GM12878 (cell line): ENCODE data around the gene SIX5. TPM values are rescaled to one million over a fixed set of nuclear protein-coding genes. Genes with fewer than 3 reads are reported as not detected.

ENCODE experiments used
- ATAC-seq: fragments of 200-7000 bp; cut with Tn5 transposase; 3 replicates; pipeline ENCODE4 v1.9.1; 2020; ENCODE audit warnings: mild to moderate bottlenecking, moderate library complexity
- BruUV-seq: library from RNA; stranded (reverse); fragments of 400-500 nt; replicated peaks from 2 replicates; lab custom pipeline; 2021; lab: Mats Ljungman, UMichigan
- CTCF ChIA-PET: fragments of 300-600 bp; sonication (Branson Sonifier 250); formaldehyde crosslinking; extraction: SDS; loops from one replicate; lab custom pipeline; 2021; ENCODE audit warnings: inconsistent platforms; lab: Yijun Ruan, JAX
- POLR2A ChIA-PET: fragments of 350-600 bp; formaldehyde crosslinking; extraction: SDS; loops from one replicate; lab custom pipeline; 2021; ENCODE audit warnings: inconsistent platforms; lab: Charles Lee
- RAD21 ChIA-PET: fragments of 300-600 bp; sonication (Branson Sonifier 250); formaldehyde crosslinking; loops from one replicate; lab custom pipeline; 2023; ENCODE audit warnings: antibody characterized with exemption; ENCODE audit not compliant: unreplicated experiment; lab: Charles Lee
- SMC1A ChIA-PET: fragments of 300-600 bp; sonication (Branson Sonifier 250); formaldehyde crosslinking; loops from one replicate; lab custom pipeline; 2023; ENCODE audit not compliant: unreplicated experiment, uncharacterized antibody; lab: Charles Lee
- DNase-seq: peaks from one replicate; pipeline ENCODE4 v3.0.0-alpha.2; 2011; ENCODE audit warnings: low read depth, low spot score
- FAIRE-seq: peaks from 3 replicates; lab custom pipeline; 2011; peaks lifted over from hg19 to GRCh38; lab: Jason Lieb, UNC
- H2AFZ ChIP-seq: 2 replicates; pipeline ENCODE4 v1.6.0; 2011; ENCODE audit warnings: low read depth, low read length, control low read depth; ENCODE audit not compliant: control insufficient read depth
- H3K27ac ChIP-seq: 2 replicates; pipeline ENCODE4 v1.5.1; 2011; ENCODE audit warnings: control low read depth; ENCODE audit not compliant: control insufficient read depth, insufficient read depth
- H3K27me3 ChIP-seq, 2 experiments: replicated peaks in 1 of 2; 2 replicates each; pipeline versions ENCODE4 v1.6.0 to v1.6.1; 2011; ENCODE audit warnings: low read length in 1 of 2; ENCODE audit not compliant: control insufficient read depth in 2 of 2, insufficient read depth in 2 of 2
- H3K36me3 ChIP-seq, 2 experiments: 2 replicates each; pipeline ENCODE4 v1.5.1; 2011; ENCODE audit warnings: low read length in 1 of 2; ENCODE audit not compliant: control insufficient read depth in 2 of 2, insufficient read depth in 2 of 2
- H3K4me1 ChIP-seq: 2 replicates; pipeline ENCODE4 v1.6.1; 2011; ENCODE audit warnings: mild to moderate bottlenecking, low read length, moderate library complexity, mixed read lengths; ENCODE audit not compliant: control insufficient read depth, insufficient read depth
- H3K4me2 ChIP-seq: 2 replicates; pipeline ENCODE4 v1.6.0; 2011; ENCODE audit warnings: control low read depth; ENCODE audit not compliant: control insufficient read depth, insufficient read depth
- H3K4me3 ChIP-seq: fragments of 200-600 bp; sonication (generic); 2 replicates; pipeline ENCODE4 v1.5.1; 2016
- H3K79me2 ChIP-seq: 2 replicates; pipeline ENCODE4 v1.6.0; 2011; ENCODE audit warnings: low read length; ENCODE audit not compliant: control insufficient read depth, insufficient read depth
- H3K9ac ChIP-seq: 2 replicates; pipeline ENCODE4 v1.8.0; 2011; ENCODE audit warnings: low read length, control low read depth, mixed read lengths; ENCODE audit not compliant: control insufficient read depth, insufficient read depth
- H3K9me3 ChIP-seq: replicated peaks from 3 replicates; pipeline ENCODE4 v1.5.1; 2011; ENCODE audit warnings: mild to moderate bottlenecking, low read length; ENCODE audit not compliant: control insufficient read depth, insufficient read depth
- H4K20me1 ChIP-seq: 2 replicates; pipeline ENCODE4 v1.6.0; 2011; ENCODE audit not compliant: control insufficient read depth, insufficient read depth
- ASH2L ChIP-seq: fragments of 300-600, 200-600 bp; sonication (generic); IDR thresholded peaks from 2 replicates; pipeline ENCODE4 v1.6.1; 2017; ENCODE audit warnings: low read depth, mild to moderate bottlenecking, borderline replicate concordance
- ATF3 ChIP-seq: IDR thresholded peaks from 2 replicates; pipeline ENCODE4 v1.6.1; 2011; ENCODE audit warnings: low read depth, mild to moderate bottlenecking, low read length, moderate library complexity, borderline replicate concordance; ENCODE audit errors: extremely low read depth
- ATF7 ChIP-seq: fragments of 450-650 bp; IDR thresholded peaks from 2 replicates; pipeline ENCODE4 v1.6.1; 2016; ENCODE audit warnings: low read depth, mild to moderate bottlenecking
- CHD2 ChIP-seq: IDR thresholded peaks from 2 replicates; pipeline ENCODE4 v1.6.1; 2011; ENCODE audit warnings: low read depth, low read length, improper control_type of control experiment, borderline replicate concordance
- JUND ChIP-seq: IDR thresholded peaks from 2 replicates; pipeline ENCODE4 v1.6.1; 2012; ENCODE audit warnings: low read depth, mild to moderate bottlenecking, low read length, improper control_type of control experiment, moderate library complexity
- LARP7 ChIP-seq: fragments of 450-650 bp; IDR thresholded peaks from 2 replicates; pipeline ENCODE4 v1.6.1; 2017; ENCODE audit warnings: mild to moderate bottlenecking
- NR2F1 ChIP-seq: fragments of 450-650 bp; conservative IDR thresholded peaks from 2 replicates; pipeline ENCODE4 v1.6.1; 2017; ENCODE audit warnings: mild to moderate bottlenecking
- RELA ChIP-seq: fragments of 450-650 bp; IDR thresholded peaks from 2 replicates; pipeline ENCODE4 v1.8.0; 2014; ENCODE audit warnings: borderline replicate concordance; ENCODE audit not compliant: partially characterized antibody
- SIX5 ChIP-seq: IDR thresholded peaks from 2 replicates; pipeline ENCODE4 v1.6.1; 2011; ENCODE audit warnings: mild to moderate bottlenecking, low read depth, low read length, moderate library complexity; ENCODE audit not compliant: severe bottlenecking
- SMAD1 ChIP-seq: fragments of 450-650 bp; IDR thresholded peaks from 2 replicates; pipeline ENCODE4 v1.6.1; 2018; ENCODE audit warnings: mild to moderate bottlenecking, low read depth; ENCODE audit not compliant: partially characterized antibody
- SPI1 ChIP-seq: IDR thresholded peaks from 2 replicates; pipeline ENCODE4 v1.6.1; 2011; ENCODE audit warnings: low read depth, mild to moderate bottlenecking, low read length, moderate library complexity, borderline replicate concordance; ENCODE audit not compliant: insufficient read depth
- SRF ChIP-seq, 2 experiments: IDR thresholded peaks; 2 replicates each; pipeline ENCODE4 v1.6.1; 2011; ENCODE audit warnings: low read depth in 2 of 2, low read length in 2 of 2, mild to moderate bottlenecking in 1 of 2, moderate library complexity in 1 of 2
- ZNF24 ChIP-seq: fragments of 450-650 bp; IDR thresholded peaks from 2 replicates; pipeline ENCODE4 v1.6.1; 2017; ENCODE audit warnings: antibody characterized with exemption, mild to moderate bottlenecking
- ZNF274 ChIP-seq: IDR thresholded peaks from one replicate; pipeline ENCODE4 v1.8.0; 2011; ENCODE audit not compliant: insufficient read length, insufficient read depth
- WGBS: methylation state at CpG from one replicate; pipeline ENCODE4 v1.1.6; 2016; ENCODE audit warnings: low lambda C conversion rate; ENCODE audit not compliant: insufficient replicate concordance, insufficient coverage; ENCODE audit errors: missing lambda C conversion rate; 5-methylcytosine and 5-hydroxymethylcytosine counted together
- in situ Hi-C: fragments of 300-500 bp; cut with MboI; formaldehyde crosslinking; loops from 9 replicates; pipeline ENCODE4 v1.14.3; 2018; ENCODE audit warnings: mixed read lengths
- intact Hi-C: fragments of 100-400 bp; cut with micrococcal nuclease; formaldehyde crosslinking; loops from one replicate; pipeline ENCODE4 v1.14.2; 2022; ENCODE audit not compliant: unreplicated experiment
- polyA plus RNA-seq, 11 experiments: library from polyadenylated mRNA; depleted of rRNA in 4 of 11; unstranded in 6 of 11; stranded (reverse) in 5 of 11; fragments of >200 nt; fragmentation: Nextera tagmentation in 4 of 11; fragmentation: Illumina TruSeq in 1 of 11; extraction: Ambion mirVana in 4 of 11; extraction: Trizol in 1 of 11; gene quantifications; 1 replicate in 1 of 11; 2 replicates in 10 of 11; pipeline versions ENCODE4 v1.2.1 to v1.2.3, GENCODE V29; 2011 to 2016; ENCODE audit warnings: inconsistent platforms in 2 of 11, missing spikeins in 2 of 11, low read depth in 1 of 11
- total RNA-seq, 4 experiments: library from RNA; depleted of rRNA in 3 of 4; stranded (reverse); fragments of >200 nt in 3 of 4; fragmentation: Illumina TruSeq in 1 of 4; extraction: Trizol in 1 of 4; gene quantifications; 2 replicates each; pipeline versions ENCODE4 v1.2.1 to v1.2.3, GENCODE V29; 2013 to 2021
- TF ChIP-seq, protein P1 (sequence below): fragments of 450-650 bp; IDR thresholded peaks from 2 replicates; pipeline ENCODE4 v1.6.1; 2017; ENCODE audit warnings: mild to moderate bottlenecking, moderate library complexity
- TF ChIP-seq, protein P2 (sequence below): fragments of 450-650 bp; IDR thresholded peaks from 2 replicates; pipeline ENCODE4 v1.6.1; 2017; ENCODE audit warnings: antibody characterized with exemption, mild to moderate bottlenecking, moderate library complexity
- TF ChIP-seq, protein P3 (sequence below): fragments of 150-350 bp; IDR thresholded peaks from 2 replicates; pipeline ENCODE4 v1.6.1; 2014; ENCODE audit warnings: mild to moderate bottlenecking, low read depth, low read length

The SIX5 gene
- total and polyA plus RNA-seq, 10 of the 15 experiments (the other 5 are each of a cell fraction or from before 2014, with no cell fraction given) = 1.9 to 10.5 (median 3.0) TPM; not detected in 2

DNA sequence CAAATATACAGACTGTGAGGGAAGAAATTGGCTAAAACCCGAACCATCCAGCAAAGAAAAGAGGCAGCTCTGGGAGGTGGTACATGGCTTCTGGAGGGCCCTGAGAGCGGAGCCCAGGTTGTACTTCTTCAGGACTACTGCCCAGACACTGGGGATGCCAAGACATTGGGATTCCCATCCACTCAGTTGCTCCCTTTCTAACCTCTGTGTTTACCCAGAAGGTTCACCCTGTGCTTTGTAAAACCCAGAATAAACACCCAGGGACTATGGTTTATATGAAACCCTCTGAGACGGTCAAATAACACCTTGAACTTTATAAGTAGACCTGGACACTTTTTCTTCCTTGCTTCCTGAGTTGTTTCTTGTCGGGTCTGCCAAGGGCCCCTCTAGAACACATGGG lies 26.1 kb downstream of the SIX5 start:
- TF ChIP-seq RELA (no peak), LARP7 (no peak), SMAD1 (no peak), ZNF274 (no peak), NR2F1 (no peak), ATF7 (no peak), SIX5 (no peak), SRF (IDR thresholded peaks at IDR 0.05; ENCODE audit: low read depth in 2 of 2, low read length in 2 of 2) (no peak), ASH2L (no peak), ZNF24 (no peak), SPI1 (no peak), ATF3 (no peak), CHD2 (no peak), JUND (no peak)
- TF ChIP-seq, protein P1, sequence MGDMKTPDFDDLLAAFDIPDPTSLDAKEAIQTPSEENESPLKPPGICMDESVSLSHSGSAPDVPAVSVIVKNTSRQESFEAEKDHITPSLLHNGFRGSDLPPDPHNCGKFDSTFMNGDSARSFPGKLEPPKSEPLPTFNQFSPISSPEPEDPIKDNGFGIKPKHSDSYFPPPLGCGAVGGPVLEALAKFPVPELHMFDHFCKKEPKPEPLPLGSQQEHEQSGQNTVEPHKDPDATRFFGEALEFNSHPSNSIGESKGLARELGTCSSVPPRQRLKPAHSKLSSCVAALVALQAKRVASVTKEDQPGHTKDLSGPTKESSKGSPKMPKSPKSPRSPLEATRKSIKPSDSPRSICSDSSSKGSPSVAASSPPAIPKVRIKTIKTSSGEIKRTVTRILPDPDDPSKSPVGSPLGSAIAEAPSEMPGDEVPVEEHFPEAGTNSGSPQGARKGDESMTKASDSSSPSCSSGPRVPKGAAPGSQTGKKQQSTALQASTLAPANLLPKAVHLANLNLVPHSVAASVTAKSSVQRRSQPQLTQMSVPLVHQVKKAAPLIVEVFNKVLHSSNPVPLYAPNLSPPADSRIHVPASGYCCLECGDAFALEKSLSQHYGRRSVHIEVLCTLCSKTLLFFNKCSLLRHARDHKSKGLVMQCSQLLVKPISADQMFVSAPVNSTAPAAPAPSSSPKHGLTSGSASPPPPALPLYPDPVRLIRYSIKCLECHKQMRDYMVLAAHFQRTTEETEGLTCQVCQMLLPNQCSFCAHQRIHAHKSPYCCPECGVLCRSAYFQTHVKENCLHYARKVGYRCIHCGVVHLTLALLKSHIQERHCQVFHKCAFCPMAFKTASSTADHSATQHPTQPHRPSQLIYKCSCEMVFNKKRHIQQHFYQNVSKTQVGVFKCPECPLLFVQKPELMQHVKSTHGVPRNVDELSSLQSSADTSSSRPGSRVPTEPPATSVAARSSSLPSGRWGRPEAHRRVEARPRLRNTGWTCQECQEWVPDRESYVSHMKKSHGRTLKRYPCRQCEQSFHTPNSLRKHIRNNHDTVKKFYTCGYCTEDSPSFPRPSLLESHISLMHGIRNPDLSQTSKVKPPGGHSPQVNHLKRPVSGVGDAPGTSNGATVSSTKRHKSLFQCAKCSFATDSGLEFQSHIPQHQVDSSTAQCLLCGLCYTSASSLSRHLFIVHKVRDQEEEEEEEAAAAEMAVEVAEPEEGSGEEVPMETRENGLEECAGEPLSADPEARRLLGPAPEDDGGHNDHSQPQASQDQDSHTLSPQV = no peak
- TF ChIP-seq, protein P2, sequence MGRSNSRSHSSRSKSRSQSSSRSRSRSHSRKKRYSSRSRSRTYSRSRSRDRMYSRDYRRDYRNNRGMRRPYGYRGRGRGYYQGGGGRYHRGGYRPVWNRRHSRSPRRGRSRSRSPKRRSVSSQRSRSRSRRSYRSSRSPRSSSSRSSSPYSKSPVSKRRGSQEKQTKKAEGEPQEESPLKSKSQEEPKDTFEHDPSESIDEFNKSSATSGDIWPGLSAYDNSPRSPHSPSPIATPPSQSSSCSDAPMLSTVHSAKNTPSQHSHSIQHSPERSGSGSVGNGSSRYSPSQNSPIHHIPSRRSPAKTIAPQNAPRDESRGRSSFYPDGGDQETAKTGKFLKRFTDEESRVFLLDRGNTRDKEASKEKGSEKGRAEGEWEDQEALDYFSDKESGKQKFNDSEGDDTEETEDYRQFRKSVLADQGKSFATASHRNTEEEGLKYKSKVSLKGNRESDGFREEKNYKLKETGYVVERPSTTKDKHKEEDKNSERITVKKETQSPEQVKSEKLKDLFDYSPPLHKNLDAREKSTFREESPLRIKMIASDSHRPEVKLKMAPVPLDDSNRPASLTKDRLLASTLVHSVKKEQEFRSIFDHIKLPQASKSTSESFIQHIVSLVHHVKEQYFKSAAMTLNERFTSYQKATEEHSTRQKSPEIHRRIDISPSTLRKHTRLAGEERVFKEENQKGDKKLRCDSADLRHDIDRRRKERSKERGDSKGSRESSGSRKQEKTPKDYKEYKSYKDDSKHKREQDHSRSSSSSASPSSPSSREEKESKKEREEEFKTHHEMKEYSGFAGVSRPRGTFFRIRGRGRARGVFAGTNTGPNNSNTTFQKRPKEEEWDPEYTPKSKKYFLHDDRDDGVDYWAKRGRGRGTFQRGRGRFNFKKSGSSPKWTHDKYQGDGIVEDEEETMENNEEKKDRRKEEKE = no peak
- TF ChIP-seq, protein P3, sequence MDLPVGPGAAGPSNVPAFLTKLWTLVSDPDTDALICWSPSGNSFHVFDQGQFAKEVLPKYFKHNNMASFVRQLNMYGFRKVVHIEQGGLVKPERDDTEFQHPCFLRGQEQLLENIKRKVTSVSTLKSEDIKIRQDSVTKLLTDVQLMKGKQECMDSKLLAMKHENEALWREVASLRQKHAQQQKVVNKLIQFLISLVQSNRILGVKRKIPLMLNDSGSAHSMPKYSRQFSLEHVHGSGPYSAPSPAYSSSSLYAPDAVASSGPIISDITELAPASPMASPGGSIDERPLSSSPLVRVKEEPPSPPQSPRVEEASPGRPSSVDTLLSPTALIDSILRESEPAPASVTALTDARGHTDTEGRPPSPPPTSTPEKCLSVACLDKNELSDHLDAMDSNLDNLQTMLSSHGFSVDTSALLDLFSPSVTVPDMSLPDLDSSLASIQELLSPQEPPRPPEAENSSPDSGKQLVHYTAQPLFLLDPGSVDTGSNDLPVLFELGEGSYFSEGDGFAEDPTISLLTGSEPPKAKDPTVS = no peak
- Histone ChIP-seq H3K4me2 (no peak overlapping the region), H2AFZ (no peak overlapping the region), H3K9me3 (no peaks in the 10 kb centered on the region), H3K36me3 (no peaks in the 10 kb centered on the region), H3K27me3 (peaks cover 0 to 2% of the 10 kb centered on the region in 2 experiments; a peak in 2 of 4 replicates), H3K79me2 (no peaks in the 10 kb centered on the region), H3K27ac (no peak overlapping the region), H4K20me1 (no peaks in the 10 kb centered on the region), H3K4me1 (no peaks in the 10 kb centered on the region), H3K9ac (no peak overlapping the region), H3K4me3 (no peak overlapping the region)
- RAD21 ChIA-PET = no interaction called here
- intact Hi-C loops = no loop called here
- BruUV-seq = no TSS peak
- in situ Hi-C loops = no loop called here
- POLR2A ChIA-PET = interaction anchor here (0.6 to 1.2 kb wide), 2 partner anchors 26 to 143 kb away, joined by 4 to 6 read pairs; partner anchors contain the start of genes IRF2BP1 and SIX5
- FAIRE-seq (no peak), DNase-seq (no peak), ATAC-seq (no peak)
- 17% methylated on average over 4 of the region's 4 CpGs for WGBS
- CTCF ChIA-PET = no interaction called here
- SMC1A ChIA-PET = no interaction called here
